GM19035 (cell line): Measurements from ENCODE around the gene PLXND1.
"Not testable (repeated sequence)": the region's sequence is repeated elsewhere in the genome, so short reads cannot be mapped to it uniquely, and the experiment has no call there.

Experiments
- ATAC-seq: cut with Tn5 transposase; IDR thresholded peaks from one replicate; pipeline ENCODE4 v1.9.1; 2021; ENCODE audit not compliant: unreplicated experiment

PLXND1 gene

GRCh38 chr3:129553719-129554118, 52.8 kb downstream of the PLXND1 start:
- ATAC-seq = no peak

- ATAC-seq = no peak
Measured at GRCh38 chr3:129553171-129553570, 53.3 kb downstream of the PLXND1 start.

- ATAC-seq = no peak
Measured at GRCh38 chr3:129552287-129553050, 54.0 kb downstream of the PLXND1 start.

- ATAC-seq = no peak
Measured at GRCh38 chr3:129549805-129550204, 56.7 kb downstream of the PLXND1 start.

- ATAC-seq = no peak
Measured at GRCh38 chr3:129549006-129549800, 57.3 kb downstream of the PLXND1 start.

GRCh38 chr3:129548104-129548965, 58.1 kb downstream of the PLXND1 start:
- no peak for ATAC-seq

GRCh38 chr3:129547241-129547640, 59.2 kb downstream of the PLXND1 start:
- no peak for ATAC-seq

GRCh38 chr3:129545951-129546350, 60.5 kb downstream of the PLXND1 start:
- ATAC-seq = not testable (repeated sequence)

- ATAC-seq = no peak
Measured at GRCh38 chr3:129543999-129544398, 62.5 kb downstream of the PLXND1 start.

- no peak for ATAC-seq
Measured at GRCh38 chr3:129543156-129543790, 63.2 kb downstream of the PLXND1 start, which contains the start of gene H1-8. TSS of gene H1-8 (plus strand) at chr3:129543175. CDS start at chr3:129543219, 44 bp downstream.

GRCh38 chr3:129542747-129543146, 63.7 kb downstream of the PLXND1 start:
- no peak for ATAC-seq

- ATAC-seq = no peak
Measured at GRCh38 chr3:129540776-129541516, 65.5 kb downstream of the PLXND1 start.

- ATAC-seq = no peak
Measured at GRCh38 chr3:129539206-129539605, 67.3 kb downstream of the PLXND1 start.

- ATAC-seq = no peak
Measured at GRCh38 chr3:129536804-129537203, 69.7 kb downstream of the PLXND1 start.

GRCh38 chr3:129536374-129536667, 70.2 kb downstream of the PLXND1 start:
- no peak for ATAC-seq

- no peak for ATAC-seq
Measured at GRCh38 chr3:129535075-129535474, 71.4 kb downstream of the PLXND1 start.

GRCh38 chr3:129534428-129535027, 71.9 kb downstream of the PLXND1 start:
- no peak for ATAC-seq

- ATAC-seq = no peak
Measured at GRCh38 chr3:129533406-129533805, 73.1 kb downstream of the PLXND1 start.

GRCh38 chr3:129532261-129532660, 74.2 kb downstream of the PLXND1 start:
- no peak for ATAC-seq

GRCh38 chr3:129531699-129532098, 74.8 kb downstream of the PLXND1 start:
- no peak for ATAC-seq
